SK-N-SH (cell line): Measurements from ENCODE around the gene FCER2.

ENCODE experiments used
- CHD2 ChIP-seq: fragments of 150-350 bp; IDR thresholded peaks from 2 replicates; pipeline ENCODE4 v1.6.1; 2018; ENCODE audit warnings: low read length; ENCODE audit not compliant: partially characterized antibody
- CTCF ChIP-seq: fragments of 200-600 bp; sonication (generic); IDR thresholded peaks from 2 replicates; pipeline ENCODE4 v1.6.1; 2017; ENCODE audit warnings: antibody characterized with exemption, mild to moderate bottlenecking, moderate library complexity
- EP300 ChIP-seq, 2 experiments: IDR thresholded peaks; 2 replicates each; pipeline versions ENCODE4 v1.4.0 to v1.6.1; 2012; ENCODE audit warnings: borderline replicate concordance in 1 of 2, low read depth in 1 of 2, low read length in 1 of 2
- GATA2 ChIP-seq: sonication (generic); formaldehyde crosslinking; IDR thresholded peaks from 2 replicates; pipeline ENCODE4 v1.5.0; 2020; ENCODE audit warnings: mild to moderate bottlenecking, missing genetic modification reagents
- MAX ChIP-seq: IDR thresholded peaks from 2 replicates; pipeline ENCODE4 v1.4.0; 2012; ENCODE audit warnings: low read depth
- NFIC ChIP-seq: IDR thresholded peaks from 2 replicates; pipeline ENCODE4 v1.4.0; 2012; ENCODE audit warnings: borderline replicate concordance
- PBX3 ChIP-seq: IDR thresholded peaks from 2 replicates; pipeline ENCODE4; 2012
- POLR2AphosphoS5 ChIP-seq: IDR thresholded peaks from 2 replicates; pipeline ENCODE4 v1.6.1; 2012; ENCODE audit warnings: low read depth, low read length
- RCOR1 ChIP-seq: fragments of 150-350 bp; IDR thresholded peaks from 2 replicates; pipeline ENCODE4 v1.6.1; 2017; ENCODE audit warnings: antibody characterized with exemption, low read length
- REST ChIP-seq: IDR thresholded peaks from 2 replicates; pipeline ENCODE4 v1.6.1; 2012; ENCODE audit warnings: mild to moderate bottlenecking, low read depth, low read length, moderate library complexity
- SMC3 ChIP-seq: IDR thresholded peaks from 2 replicates; pipeline ENCODE4 v1.6.1; 2012; ENCODE audit warnings: low read depth, low read length, improper control_type of control experiment
- TAF1 ChIP-seq: IDR thresholded peaks from 2 replicates; pipeline ENCODE4 v1.6.1; 2012; ENCODE audit warnings: low read depth, mild to moderate bottlenecking, low read length, moderate library complexity, borderline replicate concordance
- TCF12 ChIP-seq: IDR thresholded peaks from 2 replicates; pipeline ENCODE4 v1.4.0; 2012
- USF1 ChIP-seq: IDR thresholded peaks from 2 replicates; pipeline ENCODE4 v1.4.0; 2012; ENCODE audit warnings: low read depth, borderline replicate concordance

GRCh38 chr19:7662657-7663056 lies 39.3 kb downstream of the FCER2 start:
- TF ChIP-seq GATA2 (CRISPR knock-in tag) (no peak), CTCF (no peak), TCF12 (no peak), TAF1 (no peak), EP300 (IDR thresholded peaks at IDR 0.05; ENCODE audit: borderline replicate concordance in 1 of 2, low read depth in 1 of 2, low read length in 1 of 2) (no peak), USF1 (no peak), NFIC (no peak), PBX3 (no peak), CHD2 (no peak), SMC3 (no peak), POLR2AphosphoS5 (no peak), MAX (no peak), RCOR1 (no peak), REST (no peak)
